ENCODE data around the gene UTP25. TPM values are rescaled to one million over a fixed set of nuclear protein-coding genes. Genes with fewer than 3 reads are reported as not detected.

Gene UTP25
- polyA plus RNA-seq, 1 donor (not counting 4 experiments of a cell fraction or from before 2014, with no cell fraction given): 13.3 TPM

DNA sequence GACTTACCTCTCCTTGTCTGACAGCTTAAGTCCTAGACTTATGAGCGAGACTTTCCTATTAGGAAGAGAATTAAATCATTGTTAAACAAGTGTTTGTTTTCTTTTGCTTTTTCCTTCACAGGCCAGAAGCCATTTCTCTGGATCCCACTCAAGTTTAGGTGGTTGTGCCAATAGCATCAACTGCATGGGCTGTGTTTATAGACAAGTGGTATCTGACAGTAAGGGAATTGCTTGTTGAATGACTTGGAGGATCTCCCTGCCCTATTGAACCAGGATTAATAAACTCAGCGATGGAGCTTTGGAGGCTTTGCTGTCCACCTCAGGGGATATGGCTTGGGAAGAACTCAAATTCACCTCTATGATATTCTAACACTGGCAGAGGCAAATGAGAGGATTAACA, 43.7 kb downstream of the UTP25 start:
- H3K27me3 ChIP-seq (ENCODE audit: control insufficient read depth, extremely low read depth, insufficient read depth, low read length): no peaks in the 10 kb centered on the region
- no peak overlapping the region for H3K4me3 ChIP-seq (ENCODE audit: control insufficient read depth in 2 of 3, extremely low read depth in 1 of 3, insufficient read depth in 2 of 3, low read depth in 1 of 3, low read length in 3 of 3)
- peaks cover 59% of the 10 kb centered on the region for H3K4me1 ChIP-seq (ENCODE audit: control insufficient read depth, extremely low read depth, insufficient read depth, low read length)
- FAIRE-seq (no peak), DNase-seq (ENCODE audit: low read depth, low spot score) (no peak)
- H4K20me1 ChIP-seq (ENCODE audit: control insufficient read depth, extremely low read depth, insufficient read depth, low read length): no peaks in the 10 kb centered on the region
- peaks cover 0 to 5% of the 10 kb centered on the region in 2 experiments for H3K36me3 ChIP-seq (ENCODE audit: control insufficient read depth in 2 of 2, extremely low read depth in 1 of 2, insufficient read depth in 2 of 2, low read length in 2 of 2)
- dilution Hi-C loops (cut with MboI; ENCODE audit: extremely low pct_ligation_motif_present, low sequenced_read_pairs): no loop called here
- H3K4me2 ChIP-seq (ENCODE audit: control insufficient read depth, extremely low read depth, insufficient read depth, low read depth, low read length): no peak overlapping the region
- peak overlapping the region; percentile 99 for H3K27ac ChIP-seq (ENCODE audit: control insufficient read depth, insufficient read depth, low read length)
- H3K9ac ChIP-seq (ENCODE audit: control insufficient read depth, extremely low read depth, insufficient read depth, low read length): no peak overlapping the region
- no peaks in the 10 kb centered on the region for H3K9me3 ChIP-seq (ENCODE audit: control insufficient read depth, low read depth, low read length)
- H3K79me2 ChIP-seq (ENCODE audit: control insufficient read depth, insufficient read depth, low read length): no peaks in the 10 kb centered on the region
- no peaks in the 10 kb centered on the region for H3K9me1 ChIP-seq (ENCODE audit: control insufficient read depth, extremely low read depth, insufficient read depth, low read length)
- H2AFZ ChIP-seq (ENCODE audit: control insufficient read depth, low read length): no peak overlapping the region
- TF ChIP-seq, protein P1, sequence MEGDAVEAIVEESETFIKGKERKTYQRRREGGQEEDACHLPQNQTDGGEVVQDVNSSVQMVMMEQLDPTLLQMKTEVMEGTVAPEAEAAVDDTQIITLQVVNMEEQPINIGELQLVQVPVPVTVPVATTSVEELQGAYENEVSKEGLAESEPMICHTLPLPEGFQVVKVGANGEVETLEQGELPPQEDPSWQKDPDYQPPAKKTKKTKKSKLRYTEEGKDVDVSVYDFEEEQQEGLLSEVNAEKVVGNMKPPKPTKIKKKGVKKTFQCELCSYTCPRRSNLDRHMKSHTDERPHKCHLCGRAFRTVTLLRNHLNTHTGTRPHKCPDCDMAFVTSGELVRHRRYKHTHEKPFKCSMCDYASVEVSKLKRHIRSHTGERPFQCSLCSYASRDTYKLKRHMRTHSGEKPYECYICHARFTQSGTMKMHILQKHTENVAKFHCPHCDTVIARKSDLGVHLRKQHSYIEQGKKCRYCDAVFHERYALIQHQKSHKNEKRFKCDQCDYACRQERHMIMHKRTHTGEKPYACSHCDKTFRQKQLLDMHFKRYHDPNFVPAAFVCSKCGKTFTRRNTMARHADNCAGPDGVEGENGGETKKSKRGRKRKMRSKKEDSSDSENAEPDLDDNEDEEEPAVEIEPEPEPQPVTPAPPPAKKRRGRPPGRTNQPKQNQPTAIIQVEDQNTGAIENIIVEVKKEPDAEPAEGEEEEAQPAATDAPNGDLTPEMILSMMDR (optimal IDR thresholded peaks at IDR 0.05 in 1 of 3, IDR thresholded peaks at IDR 0.05 in 1 of 3, conservative IDR thresholded peaks at IDR 0.05 in 1 of 3; ENCODE audit: extremely low read depth in 1 of 3, insufficient read depth in 2 of 3, low read length in 3 of 3): no peak
- TF ChIP-seq EZH2 (IDR thresholded peaks at IDR 0.05; ENCODE audit: low read length): no peak

DNA sequence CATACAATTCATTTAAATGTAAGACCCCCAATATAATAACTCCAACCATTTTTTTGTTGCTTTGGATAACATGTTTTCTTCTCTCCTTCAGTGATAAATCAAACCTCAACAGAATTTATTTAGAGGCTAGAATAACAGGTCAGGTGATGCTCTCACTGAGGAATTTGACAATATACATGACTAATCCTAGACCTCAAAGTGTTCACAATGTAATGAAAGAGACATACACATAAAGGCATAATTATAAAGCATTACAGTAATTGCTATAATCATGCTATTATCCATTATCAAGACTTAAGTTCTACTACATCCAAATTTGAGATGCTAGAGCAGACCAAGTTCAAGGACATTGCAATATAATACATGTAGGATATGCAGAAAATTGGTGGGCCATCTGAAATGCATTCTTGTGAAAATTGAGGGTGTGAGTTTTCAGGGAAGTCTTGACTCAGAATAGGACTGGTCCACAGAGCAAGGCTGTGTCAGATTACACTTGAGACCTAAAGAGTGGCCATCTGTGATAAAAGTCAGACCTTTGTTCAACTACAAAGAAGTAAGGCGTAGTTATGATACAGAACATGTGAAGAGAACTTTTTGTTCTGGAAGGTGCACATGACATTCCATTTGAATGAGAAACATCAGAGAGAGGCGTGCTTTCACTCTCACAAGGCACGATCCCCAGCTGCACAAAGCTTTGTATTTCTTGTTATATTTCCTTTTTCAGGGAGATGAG, 45.5 kb downstream of the UTP25 start:
- Histone ChIP-seq H3K9me1 (ENCODE audit: control insufficient read depth, extremely low read depth, insufficient read depth, low read length) (no peaks in the 10 kb centered on the region), H3K4me2 (ENCODE audit: control insufficient read depth, extremely low read depth, insufficient read depth, low read depth, low read length) (peak overlapping the region; percentile 88), H3K4me3 (ENCODE audit: control insufficient read depth in 2 of 3, extremely low read depth in 1 of 3, insufficient read depth in 2 of 3, low read depth in 1 of 3, low read length in 3 of 3) (peak overlapping the region in 1 of 3 experiments; percentile 40), H3K4me1 (ENCODE audit: control insufficient read depth, extremely low read depth, insufficient read depth, low read length) (peaks cover 68% of the 10 kb centered on the region), H3K27me3 (ENCODE audit: control insufficient read depth, extremely low read depth, insufficient read depth, low read length) (no peaks in the 10 kb centered on the region), H3K36me3 (ENCODE audit: control insufficient read depth in 2 of 2, extremely low read depth in 1 of 2, insufficient read depth in 2 of 2, low read length in 2 of 2) (peaks cover 0 to 3% of the 10 kb centered on the region in 2 experiments), H3K9ac (ENCODE audit: control insufficient read depth, extremely low read depth, insufficient read depth, low read length) (peak overlapping the region; percentile 79), H4K20me1 (ENCODE audit: control insufficient read depth, extremely low read depth, insufficient read depth, low read length) (no peaks in the 10 kb centered on the region), H3K27ac (ENCODE audit: control insufficient read depth, insufficient read depth, low read length) (peak overlapping the region; percentile 99), H2AFZ (ENCODE audit: control insufficient read depth, low read length) (no peak overlapping the region), H3K9me3 (ENCODE audit: control insufficient read depth, low read depth, low read length) (no peaks in the 10 kb centered on the region), H3K79me2 (ENCODE audit: control insufficient read depth, insufficient read depth, low read length) (no peaks in the 10 kb centered on the region)
- TF ChIP-seq, protein P1 (optimal IDR thresholded peaks at IDR 0.05 in 1 of 3, IDR thresholded peaks at IDR 0.05 in 1 of 3, conservative IDR thresholded peaks at IDR 0.05 in 1 of 3; ENCODE audit: extremely low read depth in 1 of 3, insufficient read depth in 2 of 3, low read length in 3 of 3): no peak
- no peak for TF ChIP-seq EZH2 (IDR thresholded peaks at IDR 0.05; ENCODE audit: low read length)
- dilution Hi-C loops (cut with MboI; ENCODE audit: extremely low pct_ligation_motif_present, low sequenced_read_pairs): no loop called here
- FAIRE-seq (peak; percentile 94), DNase-seq (ENCODE audit: low read depth, low spot score) (no peak)
